A549 (cell line): ENCODE measurements around the gene FOXN4.

Experiments
- CEBPB ChIP-seq, 2 experiments: fragments of >200 bp in 1 of 2; sonication (Bioruptor Twin) in 1 of 2; formaldehyde crosslinking in 1 of 2; IDR thresholded peaks; 2 replicates each; pipeline ENCODE4 v1.6.1; 2012 to 2016
- JUNB ChIP-seq: fragments of >200 bp; sonication (Bioruptor Twin); formaldehyde crosslinking; IDR thresholded peaks from 2 replicates; pipeline ENCODE4 v1.6.1; 2016
- KDM1A ChIP-seq: fragments of 200-600 bp; sonication (generic); IDR thresholded peaks from 2 replicates; pipeline ENCODE4 v1.6.1; 2016; ENCODE audit warnings: low read depth, mild to moderate bottlenecking
- RAD21 ChIP-seq, 2 experiments: fragments of >200 bp in 1 of 2; sonication (Bioruptor Twin) in 1 of 2; formaldehyde crosslinking in 1 of 2; IDR thresholded peaks in 1 of 2; conservative IDR thresholded peaks in 1 of 2; 2 replicates in 1 of 2; 3 replicates in 1 of 2; pipeline ENCODE4 v1.6.1; 2012 to 2018; ENCODE audit warnings: inconsistent platforms in 1 of 2
- RNF2 ChIP-seq: fragments of 200-600 bp; sonication (generic); IDR thresholded peaks from 2 replicates; pipeline ENCODE4 v1.6.1; 2016; ENCODE audit warnings: low read depth, mild to moderate bottlenecking, antibody characterized with exemption, moderate library complexity, borderline replicate concordance

DNA sequence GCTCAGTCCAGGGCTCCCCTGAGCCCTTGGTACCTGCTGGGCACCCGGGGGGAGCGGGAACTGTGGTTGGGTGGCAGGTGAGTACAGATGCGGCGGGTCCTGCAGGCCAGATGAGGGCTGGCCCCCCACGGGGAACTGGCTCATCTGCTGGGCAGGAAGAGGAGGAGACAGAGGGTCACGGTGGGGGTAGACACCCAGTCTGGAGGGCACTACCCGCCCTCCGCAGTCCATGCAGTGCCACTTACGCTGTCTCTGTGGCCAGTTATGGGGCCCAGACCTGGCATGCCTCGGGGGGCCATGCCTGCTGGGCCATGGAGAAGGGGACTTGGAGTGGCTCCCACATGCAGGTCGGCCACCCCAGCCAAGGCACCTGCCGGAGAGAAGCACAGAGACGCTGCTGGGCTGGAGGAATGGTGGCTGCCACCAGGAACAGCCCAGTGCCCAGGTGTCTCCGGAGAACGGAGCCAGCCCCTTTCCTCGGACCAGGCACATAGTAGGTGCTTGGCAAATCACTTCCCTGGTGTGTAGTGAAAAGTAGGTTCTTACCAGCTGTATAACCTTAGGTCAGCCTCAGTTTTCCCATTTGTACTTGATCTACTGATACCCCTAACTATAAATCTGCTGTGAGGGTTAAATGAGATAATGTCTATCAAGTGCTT lies 21.1 kb downstream of the FOXN4 start:
- TF ChIP-seq JUNB (no peak), RNF2 (no peak), KDM1A (no peak), RAD21 (conservative IDR thresholded peaks at IDR 0.05 in 1 of 2, IDR thresholded peaks at IDR 0.05 in 1 of 2) (no peak), CEBPB (IDR thresholded peaks at IDR 0.05) (no peak)
